ENCODE measurements around the gene NOXO1.
A peak's percentile ranks its signal among the peaks of the same experiment; 100 is the strongest.
"Not testable (repeated sequence)": the region's sequence is repeated elsewhere in the genome, so short reads cannot be mapped to it uniquely, and the experiment has no call there.

NOXO1 gene, protein sequence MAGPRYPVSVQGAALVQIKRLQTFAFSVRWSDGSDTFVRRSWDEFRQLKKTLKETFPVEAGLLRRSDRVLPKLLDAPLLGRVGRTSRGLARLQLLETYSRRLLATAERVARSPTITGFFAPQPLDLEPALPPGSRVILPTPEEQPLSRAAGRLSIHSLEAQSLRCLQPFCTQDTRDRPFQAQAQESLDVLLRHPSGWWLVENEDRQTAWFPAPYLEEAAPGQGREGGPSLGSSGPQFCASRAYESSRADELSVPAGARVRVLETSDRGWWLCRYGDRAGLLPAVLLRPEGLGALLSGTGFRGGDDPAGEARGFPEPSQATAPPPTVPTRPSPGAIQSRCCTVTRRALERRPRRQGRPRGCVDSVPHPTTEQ

DNA sequence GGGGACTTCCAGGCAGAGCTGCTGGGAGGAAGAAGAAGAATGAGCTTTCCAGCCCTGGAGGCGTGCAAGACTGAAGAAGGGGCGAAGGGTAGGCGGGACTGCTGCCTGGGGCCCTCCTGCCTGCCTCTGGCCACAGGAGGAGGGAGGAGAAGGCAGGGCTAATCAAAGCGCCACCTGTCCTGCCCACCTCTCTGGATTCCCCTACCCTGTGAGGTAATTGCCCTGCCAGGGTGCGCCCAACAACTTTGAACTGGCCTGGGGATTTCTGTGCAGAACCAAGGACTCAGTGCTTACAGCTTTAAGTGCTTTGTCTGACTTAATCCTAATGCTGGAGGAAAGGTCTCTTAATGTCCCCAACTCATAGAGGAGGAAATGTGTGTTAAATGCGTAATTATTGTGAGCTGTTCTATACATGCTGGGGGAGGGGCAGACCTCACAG lies at the start of gene NOXO1:
NOXO1 (minus strand) TSS at position 72 of the 439 bp plus-strand sequence. CDS start 290 bp downstream, outside the sequence.
- no peak for DNase-seq

DNA sequence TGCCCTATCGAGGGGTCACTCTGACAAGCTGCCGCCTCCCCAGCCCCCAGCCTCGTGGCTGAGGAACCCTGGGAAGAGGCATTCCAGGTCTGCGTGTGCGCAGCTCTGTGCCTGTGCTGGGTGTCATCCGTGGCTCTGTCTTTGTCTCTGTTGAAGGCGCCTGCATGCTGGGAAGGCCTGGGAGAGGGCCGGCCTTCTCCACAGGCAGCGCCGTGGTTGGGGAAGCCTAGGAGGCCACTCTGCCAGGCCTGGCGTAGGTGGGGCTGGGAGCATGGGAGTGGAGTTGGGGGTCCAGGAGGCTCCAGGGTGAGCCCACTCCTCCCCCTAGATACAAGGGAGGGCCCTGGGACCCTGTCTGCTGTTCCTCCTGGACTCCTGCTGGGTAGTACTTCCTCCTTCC lies 48.8 kb upstream of the NOXO1 start:
- no peak for DNase-seq

DNA sequence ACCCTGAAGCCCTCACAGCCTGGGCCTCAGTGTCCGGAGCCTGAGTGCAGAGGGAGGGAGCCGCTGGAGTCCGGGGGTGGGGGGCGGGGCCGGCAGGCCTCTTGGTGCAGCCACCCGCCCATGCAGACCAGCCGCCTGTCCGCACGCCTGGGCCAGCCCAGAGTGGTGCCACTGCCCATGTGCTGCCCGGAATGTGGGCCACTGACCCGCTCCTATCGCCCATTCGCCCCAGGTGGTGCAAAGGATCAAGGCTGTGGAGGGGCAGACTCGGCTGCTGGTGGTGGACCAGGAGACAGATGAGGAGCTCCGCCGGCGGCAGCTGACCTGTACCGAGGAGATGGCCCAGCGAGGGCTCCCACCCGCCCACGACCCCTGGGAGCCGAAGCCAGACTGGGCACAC lies 48.1 kb upstream of the NOXO1 start:
- no peak for DNase-seq

DNA sequence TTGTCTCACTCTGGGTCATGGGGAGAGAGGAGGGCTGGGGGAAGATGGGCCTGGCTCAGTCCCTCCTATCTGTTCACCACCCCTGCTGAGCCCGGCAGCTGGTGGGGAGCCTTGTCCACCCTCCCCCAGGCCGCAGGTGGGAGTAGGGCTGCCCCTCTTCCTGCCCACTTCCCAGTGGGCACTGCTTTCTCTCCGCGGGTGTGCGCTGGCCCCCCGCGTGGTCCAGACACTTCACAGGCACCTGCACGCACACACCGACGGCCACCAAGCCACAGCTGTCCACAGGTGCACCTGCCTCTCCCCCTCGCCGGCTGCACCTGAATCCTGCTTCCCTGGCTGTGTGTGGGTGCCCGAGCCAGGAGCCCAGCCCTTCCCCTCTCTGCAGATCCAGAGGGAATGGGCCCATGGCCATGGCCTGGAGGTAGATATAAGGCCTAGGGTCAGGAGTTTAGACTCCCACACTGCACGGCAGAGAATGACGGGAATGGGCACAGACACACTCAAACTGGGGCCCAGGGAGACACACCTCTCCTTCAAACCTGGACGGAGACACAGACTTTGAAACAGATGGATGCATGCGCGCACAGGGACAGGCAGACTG lies 47.5 kb upstream of the NOXO1 start:
- DNase-seq: no peak

DNA sequence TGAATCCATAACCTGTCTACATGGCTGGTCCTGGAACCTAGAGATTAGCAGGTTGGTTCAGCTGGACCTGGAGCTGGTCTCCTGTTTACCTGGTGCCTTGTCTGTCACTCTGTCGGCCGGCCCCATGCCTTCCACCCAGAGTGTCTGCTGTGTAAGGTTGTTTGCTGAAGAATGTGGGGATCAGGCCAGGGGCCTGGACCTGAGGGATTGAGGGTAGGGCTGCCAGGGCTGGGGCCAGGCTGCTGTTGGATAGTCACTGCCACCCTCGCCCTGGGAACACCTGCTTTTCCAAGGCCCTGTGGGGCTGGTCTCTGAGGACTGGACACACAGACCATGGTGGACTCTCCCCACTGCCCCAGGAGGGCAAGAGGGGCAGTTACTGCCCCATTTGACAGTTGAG lies 46.9 kb upstream of the NOXO1 start:
- DNase-seq: no peak

DNA sequence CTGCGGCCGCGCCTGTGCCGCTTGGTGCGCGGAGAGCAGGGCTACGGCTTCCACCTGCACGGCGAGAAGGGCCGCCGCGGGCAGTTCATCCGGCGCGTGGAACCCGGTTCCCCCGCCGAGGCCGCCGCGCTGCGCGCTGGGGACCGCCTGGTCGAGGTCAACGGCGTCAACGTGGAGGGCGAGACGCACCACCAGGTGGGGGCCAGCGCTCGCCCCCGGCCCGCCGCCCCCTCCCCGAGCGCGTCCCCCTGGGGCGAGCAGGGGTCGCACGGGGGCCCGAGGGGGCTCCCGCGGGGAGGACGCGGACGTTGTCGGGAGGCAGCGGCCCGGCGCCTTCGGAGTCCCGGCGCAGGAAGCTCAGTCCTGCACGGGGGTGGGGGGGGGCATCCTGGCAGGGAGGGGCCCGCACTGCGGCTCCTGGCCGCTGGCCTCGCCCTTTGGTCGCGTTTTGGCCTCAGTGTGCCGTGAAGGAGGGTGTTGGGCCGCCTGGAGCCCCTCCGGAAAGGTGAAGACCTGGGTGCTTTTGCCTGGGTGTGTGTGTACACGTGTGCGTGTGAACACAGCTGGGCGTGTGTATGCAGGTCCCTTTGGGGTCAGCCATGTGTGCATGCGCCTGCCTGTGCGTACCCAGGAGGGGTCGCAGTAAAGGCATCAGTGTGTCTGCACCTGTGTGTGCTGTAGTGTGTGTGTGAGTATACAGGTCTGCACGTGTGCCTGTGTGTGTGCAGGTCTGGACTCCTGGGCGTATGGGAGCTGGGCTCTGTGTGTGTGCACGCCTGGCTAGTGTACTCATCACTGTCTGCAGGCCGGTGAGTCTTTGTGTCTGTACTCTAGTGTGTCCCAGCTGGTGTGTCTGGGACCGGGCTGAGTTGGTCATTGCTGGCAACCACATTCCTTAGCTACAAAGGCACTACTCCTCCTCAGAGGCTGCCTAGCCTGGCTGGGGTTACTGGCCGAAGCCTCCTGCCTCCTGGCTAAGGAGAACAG lies 46.0 kb upstream of the NOXO1 start:
- DNase-seq: no peak

DNA sequence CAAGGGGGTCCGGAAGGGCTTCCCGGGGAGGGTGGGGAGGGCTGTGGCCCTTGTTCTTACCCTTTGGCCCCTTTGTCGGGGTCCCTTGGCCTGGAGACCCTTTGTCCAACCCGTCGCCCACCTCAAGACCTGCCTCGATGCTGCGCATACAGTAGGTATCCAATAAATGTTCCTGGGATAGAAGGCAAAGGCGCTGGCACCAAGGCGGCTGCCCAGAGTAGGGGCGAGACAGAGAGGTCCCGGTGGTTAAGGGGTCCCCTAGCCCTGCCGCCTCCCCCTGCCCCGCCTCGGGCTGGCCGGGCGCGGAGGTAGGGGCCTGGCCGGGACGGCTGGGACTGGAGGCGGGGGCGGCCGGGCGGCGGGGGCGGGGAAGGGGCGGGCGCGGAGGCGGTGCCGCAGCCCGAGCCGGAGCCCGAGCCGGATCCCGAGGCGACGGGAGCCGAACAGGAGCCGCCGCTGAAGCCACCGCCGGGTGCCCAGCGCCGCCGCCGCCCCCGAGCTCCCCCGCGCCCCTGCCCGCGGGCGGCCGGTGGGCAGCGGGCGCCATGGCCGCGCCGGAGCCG lies 45.3 kb upstream of the NOXO1 start, which contains the start of gene NHERF2:
NHERF2 (plus strand) TSS at position 442 of the 563 bp plus-strand sequence; CDS start at position 546, 104 bp downstream.
- DNase-seq: no peak

DNA sequence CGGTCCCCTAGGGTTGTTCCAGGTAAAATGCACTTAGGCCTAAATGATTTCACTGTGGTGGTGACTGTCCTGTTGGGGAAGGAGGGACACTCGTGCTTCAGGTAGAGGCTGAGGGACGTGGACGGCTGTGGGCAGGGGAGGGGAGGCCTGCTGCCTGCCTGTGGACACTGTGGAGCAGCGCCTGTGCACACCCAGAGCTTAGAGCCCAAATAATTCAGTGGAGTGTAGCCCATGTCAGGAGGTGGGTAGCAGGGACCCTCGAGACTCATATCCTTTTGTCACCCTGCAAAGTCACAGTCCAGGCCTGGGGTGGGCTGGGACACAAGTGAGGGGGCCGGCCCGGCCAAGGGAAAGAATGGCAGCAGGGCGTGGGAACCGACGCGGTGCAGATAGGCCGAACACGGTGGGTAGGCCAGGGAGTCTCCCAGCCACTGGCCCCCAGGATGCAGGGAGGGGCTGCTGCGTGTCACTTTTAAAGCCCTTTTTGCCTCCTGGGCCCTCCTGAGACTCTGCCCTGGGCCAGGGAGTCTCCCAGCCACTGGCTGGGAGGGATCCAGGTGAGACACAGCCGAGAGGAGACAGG lies 44.7 kb upstream of the NOXO1 start:
- DNase-seq: no peak

DNA sequence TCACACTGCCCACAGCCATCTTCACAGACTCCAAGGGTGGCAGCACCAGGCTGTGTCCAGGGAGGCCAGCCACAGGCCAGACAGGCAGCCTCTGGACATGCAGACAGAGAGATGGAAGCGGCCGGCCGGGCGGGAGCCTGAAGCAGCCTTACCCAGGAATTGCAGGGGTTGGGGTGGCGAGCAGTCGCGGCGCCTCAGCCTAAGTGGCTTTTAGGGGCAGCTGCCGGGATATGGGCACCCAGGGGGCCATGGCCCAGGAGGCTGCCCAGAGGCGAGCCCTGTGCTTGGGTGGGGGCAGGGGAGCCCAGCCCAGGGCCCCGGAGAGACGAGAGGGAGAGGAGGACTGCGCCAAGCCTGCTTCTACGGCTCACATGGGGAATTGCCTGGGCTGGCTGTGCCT lies 44.0 kb upstream of the NOXO1 start:
- DNase-seq: no peak

DNA sequence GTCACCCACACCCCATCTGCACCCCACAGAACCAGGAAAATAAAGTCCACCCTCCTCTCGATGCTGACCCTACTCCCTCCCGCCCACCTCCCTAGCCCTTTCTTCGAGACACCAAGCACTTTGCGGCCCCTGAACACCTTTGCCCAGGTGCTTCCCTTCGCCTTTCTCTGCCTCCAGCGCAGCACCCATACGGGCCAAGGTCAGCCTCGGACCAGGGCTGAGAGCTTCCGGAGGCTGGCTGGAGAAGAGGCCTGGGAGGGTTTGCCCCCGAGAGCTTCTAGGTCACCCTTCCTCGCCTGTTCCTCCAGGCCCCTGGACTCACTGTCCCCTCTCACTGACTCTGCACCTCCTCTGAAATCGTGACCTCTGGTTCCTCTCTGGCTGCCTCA lies 42.8 kb upstream of the NOXO1 start:
- no peak for DNase-seq

DNA sequence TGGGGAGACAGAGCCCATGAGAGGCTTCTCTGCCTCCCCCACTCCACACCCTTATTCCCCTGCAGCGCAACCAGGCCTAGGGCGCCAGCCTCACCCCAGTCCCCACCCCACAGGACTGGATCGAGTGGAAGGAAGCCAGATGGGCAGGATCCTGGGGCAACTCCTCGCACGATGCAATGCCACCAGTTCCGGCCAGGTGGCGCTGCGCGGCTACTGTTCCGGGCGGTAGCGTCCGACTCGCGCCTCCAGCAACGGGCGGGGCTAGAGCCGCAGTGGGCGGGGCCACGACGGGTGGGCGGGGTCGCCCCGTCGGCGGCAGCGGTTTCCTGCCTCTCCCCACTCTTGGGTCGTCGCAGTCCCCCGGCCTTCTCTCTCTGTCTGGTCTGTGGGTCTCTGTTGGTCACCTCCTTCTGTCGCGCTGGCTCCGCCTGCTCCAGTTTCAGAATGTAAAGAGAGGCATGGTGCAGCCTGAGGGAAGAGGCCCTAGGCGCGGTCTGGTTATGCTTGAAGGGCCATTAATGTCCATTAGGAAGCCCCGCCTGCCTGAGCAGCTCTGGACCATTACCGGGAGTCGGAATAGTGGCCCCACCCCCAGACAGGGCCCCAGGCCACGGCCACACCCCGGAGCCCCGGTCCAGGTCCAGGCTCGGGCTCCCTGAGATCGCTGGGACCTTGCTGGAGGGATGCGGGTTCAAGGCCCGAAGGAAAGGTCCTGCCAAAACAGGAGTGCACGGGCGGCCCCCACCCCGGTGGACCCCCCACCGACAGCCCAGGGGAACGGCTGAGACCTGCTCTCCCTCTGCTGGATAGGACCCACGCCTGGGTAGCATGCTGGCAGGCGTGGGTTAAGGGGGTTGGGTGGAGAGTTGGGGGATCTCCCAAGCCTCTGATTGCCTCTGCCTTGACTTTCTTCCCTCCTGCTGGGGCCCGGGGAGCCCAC lies 42.1 kb upstream of the NOXO1 start:
- DNase-seq: peak; percentile 97

DNA sequence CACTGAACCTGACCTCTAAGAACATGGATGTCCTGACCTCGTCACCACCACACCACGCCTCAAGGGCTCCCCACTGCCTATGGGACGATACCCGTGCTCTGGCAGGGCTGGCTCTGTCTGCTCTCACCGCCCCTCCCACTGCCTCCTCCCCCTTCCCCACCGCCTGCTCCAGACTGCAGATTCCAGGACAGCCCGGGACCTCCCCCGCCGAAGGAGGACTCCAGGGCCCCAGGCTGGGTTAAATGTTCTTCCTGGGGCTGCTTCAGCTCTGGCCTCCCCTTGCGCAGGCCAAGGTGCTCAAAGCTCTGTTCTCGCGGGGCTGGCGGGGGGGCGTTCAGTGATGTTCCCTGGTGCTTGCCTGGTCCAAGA lies 41.4 kb upstream of the NOXO1 start:
- DNase-seq: peak; percentile 54

DNA sequence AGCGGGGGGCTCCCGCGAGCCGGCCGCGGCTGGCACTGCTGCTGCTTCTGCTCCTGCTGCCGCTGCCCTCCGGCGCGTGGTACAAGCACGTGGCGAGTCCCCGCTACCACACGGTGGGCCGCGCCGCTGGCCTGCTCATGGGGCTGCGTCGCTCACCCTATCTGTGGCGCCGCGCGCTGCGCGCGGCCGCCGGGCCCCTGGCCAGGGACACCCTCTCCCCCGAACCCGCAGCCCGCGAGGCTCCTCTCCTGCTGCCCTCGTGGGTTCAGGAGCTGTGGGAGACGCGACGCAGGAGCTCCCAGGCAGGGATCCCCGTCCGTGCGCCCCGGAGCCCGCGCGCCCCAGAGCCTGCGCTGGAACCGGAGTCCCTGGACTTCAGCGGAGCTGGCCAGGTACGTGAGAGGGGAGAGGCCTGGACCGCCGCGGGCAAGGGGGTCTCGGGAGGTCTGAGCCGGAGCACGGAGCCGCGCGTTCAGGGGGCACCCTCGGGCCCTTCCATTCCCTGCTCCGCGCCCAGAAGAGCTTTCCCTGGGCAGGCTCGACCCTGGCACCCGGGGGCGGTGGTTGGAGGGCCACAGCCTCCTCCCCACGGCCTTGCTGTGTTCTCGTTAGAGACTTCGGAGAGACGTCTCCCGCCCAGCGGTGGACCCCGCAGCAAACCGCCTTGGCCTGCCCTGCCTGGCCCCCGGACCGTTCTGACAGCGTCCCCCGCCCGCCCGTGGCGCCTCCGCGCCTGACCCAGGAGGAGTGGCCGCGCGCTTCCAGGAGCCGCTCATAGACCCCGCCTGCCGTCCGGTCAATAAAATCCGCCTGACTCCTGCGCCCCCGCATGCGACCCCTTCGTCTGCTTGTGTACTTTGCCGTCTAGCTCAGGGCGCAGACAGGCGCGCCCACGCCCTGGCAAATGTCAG lies 38.9 kb upstream of the NOXO1 start:
- no peak for DNase-seq

DNA sequence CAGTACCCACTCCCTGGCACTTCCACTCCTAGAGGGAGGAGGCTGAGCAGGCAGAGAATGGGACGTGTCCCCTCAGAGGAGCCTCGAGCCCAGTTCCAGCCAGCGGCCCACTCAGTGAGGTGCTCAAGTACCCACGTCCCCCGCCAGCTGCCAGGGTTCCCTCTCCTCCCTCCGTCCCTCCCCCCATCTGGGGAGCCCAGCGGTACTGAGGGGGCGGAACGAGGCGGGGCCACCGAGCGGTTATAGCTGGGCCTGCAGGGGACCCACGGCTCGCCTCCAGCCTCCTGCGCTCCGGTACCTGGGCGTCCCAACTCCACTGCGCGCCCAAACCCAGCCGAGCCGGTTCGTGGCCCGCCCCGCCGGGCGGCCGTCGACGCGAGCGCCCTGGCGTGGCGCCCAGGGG lies 38.2 kb upstream of the NOXO1 start, which contains the start of gene NPW:
NPW (plus strand) TSS at position 268 of the 403 bp plus-strand sequence.
- peak; percentile 47 for DNase-seq

DNA sequence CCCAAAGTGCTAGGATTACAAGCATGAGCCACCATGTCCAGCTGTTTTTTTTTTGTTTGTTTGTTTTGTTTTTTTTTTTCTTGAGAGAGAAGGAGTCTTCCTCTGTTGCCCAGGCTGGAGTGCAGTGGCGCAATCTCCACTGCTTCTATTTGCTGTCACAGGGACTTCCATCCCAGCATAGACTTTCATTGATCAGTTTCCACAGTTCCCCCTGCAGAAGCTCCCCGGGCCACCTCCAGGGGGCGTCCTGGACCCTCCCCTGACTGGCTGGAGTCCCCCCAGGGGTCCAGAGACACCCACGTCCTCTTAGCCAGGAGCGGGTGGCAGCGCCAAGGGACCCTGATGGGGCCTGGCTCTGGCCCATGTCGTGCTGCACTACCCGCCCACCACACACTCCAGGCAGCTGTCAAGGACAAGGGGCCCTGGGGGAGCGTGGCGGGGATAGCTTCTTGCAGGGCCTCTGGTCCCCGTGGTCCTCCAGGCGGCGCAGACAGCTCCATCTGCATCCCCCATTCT lies 35.2 kb upstream of the NOXO1 start:
- no peak for DNase-seq

DNA sequence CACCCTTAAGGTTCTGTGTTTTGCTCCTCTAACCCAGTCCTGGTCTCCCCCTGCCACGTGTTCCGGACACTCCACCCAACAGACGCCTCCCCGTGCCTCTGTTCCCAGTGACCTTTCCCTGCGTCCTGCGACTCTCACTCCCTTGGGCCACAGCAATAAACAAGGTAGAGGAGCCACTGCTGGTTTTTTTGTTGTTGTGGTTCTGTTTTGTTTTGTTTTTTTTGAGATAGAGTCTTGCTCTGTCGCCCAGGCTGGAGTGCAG lies 34.6 kb upstream of the NOXO1 start:
- no peak for DNase-seq

DNA sequence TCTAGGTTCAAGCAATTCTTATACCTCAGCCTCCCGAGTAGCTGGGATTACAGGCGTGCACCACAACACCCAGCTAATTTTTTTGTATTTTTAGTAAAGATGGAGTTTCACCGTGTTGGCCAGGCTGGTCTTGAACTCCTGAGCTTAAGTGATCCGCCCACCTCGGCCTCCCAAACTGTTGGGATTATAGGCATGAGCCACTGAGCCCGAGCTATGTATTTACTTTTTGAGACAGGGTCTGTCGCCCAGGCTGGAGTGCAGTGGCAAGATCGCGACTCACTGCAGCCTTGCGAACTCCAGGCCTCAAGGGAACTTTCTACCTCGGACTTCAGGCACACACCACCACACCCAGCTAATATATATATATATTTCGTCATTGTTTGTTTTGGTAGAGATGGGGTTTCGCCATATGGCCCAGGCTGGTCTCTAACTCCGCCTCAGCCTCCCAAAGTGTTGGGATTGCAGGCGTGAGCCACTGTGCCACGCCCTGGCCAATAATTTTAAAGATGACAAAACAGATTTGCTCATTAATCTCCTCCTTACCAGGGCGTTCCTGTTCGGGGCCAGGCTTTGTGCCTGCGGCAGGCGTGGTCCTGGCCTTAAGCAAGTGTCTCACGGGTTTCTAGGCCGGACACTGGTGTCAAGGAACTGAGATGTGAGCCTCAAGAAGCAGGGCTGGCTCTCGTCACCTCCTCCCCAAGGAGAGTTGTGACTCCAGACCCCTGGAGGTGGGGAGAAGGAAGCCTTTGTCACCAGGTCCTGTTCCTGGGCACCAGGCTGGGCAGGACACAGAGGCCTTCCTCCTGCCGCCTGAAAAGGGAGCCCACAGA lies 34.1 kb upstream of the NOXO1 start:
- DNase-seq: no peak

DNA sequence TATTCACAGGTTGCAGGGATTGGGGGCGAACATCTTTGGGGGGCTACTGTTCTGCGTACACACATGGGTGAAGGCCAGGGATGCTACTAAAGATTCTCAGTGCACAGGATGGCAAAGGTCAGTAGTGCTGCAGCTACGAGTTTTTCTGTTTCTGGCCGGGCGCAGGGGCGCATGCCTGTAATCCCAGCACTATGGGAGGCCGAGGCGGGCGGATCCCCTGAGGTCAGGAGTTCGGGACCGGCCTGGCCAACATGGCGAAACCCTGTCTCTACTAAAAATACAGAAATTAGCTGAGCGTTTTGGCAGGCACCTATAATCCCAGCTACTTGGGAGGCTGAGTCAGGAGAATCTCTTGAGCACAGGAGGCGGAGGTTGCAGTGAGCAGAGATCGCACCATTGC lies 32.3 kb upstream of the NOXO1 start:
- no peak for DNase-seq

DNA sequence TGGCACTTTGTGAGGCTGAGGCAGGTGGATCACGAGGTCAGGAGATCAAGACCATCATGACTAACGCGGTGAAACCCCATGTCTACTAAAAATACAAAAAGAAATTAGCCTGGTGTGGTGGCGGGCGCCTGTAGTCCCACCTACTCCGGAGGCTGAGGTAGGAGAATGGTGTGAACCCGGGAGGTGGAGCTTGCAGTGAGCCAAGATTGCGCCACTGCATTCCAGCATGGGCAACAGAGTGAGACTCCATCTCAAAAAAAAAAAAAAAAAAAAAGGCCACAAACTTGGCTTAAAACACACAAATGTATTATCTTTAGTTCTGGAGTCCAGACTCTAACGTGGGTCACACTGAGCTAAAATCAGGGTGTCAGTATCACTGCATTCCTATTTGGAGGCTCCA lies 30.5 kb upstream of the NOXO1 start:
- not testable (repeated sequence) for DNase-seq

Data from activated CD4-positive, alpha-beta T cell treated with anti-CD3 and anti-CD28 coated beads for 48 hours (primary cell).